ENCODE measurements around the gene TMEM204. TPM values are rescaled to one million over a fixed set of nuclear protein-coding genes. Genes with fewer than 3 reads are reported as not detected.

Gene TMEM204
- total RNA-seq, 4 donors from 2014 or later = 39.5 to 75.0 (median 57.1) TPM

DNA sequence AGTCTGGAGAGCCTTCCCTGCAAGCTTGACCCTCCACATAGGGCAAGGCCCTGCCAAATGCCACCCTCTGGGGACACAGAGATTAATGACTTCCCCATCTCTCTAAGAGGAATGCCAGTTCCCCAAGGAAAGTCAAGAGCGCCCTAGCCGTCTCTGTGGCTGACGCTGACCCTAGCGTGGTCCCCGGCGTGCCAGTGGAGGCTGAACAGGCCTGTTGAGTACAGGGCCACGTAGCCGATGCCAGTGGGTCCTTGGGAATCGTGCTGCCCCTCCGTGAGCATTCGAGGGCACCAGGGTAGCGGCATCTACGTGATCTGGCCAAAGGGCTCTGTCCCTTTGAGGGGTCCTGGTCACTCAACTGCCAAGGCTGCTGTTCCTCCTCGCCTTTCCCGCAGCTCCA, 17.2 kb downstream of the TMEM204 start:
- intact Hi-C loops (cut with DNase I) = no loop called here
- Histone ChIP-seq H3K36me3 (peaks cover 15 to 90% (median 75%) of the 10 kb centered on the region in 4 donors), H3K4me1 (peaks cover 63 to 82% (median 82%) of the 10 kb centered on the region in 4 donors), H3K27ac (replicated peaks in 1 of 4) (peak overlapping the region; percentile 5 to 85 (median 58)), H3K27me3 (no peaks in the 10 kb centered on the region), H3K4me3 (no peak overlapping the region), H3K9me3 (no peaks in the 10 kb centered on the region)
- WGBS = 88% methylated on average over 8 of the region's 15 CpGs
- DNase-seq (ENCODE audit: extremely low spot score) = no peak
- TF ChIP-seq POLR2AphosphoS5 (IDR thresholded peaks at IDR 0.05) (no peak), EP300 (IDR thresholded peaks at IDR 0.05) (no peak), POLR2A (IDR thresholded peaks at IDR 0.05; ENCODE audit: low read depth) (no peak)
- TF ChIP-seq, protein P1, sequence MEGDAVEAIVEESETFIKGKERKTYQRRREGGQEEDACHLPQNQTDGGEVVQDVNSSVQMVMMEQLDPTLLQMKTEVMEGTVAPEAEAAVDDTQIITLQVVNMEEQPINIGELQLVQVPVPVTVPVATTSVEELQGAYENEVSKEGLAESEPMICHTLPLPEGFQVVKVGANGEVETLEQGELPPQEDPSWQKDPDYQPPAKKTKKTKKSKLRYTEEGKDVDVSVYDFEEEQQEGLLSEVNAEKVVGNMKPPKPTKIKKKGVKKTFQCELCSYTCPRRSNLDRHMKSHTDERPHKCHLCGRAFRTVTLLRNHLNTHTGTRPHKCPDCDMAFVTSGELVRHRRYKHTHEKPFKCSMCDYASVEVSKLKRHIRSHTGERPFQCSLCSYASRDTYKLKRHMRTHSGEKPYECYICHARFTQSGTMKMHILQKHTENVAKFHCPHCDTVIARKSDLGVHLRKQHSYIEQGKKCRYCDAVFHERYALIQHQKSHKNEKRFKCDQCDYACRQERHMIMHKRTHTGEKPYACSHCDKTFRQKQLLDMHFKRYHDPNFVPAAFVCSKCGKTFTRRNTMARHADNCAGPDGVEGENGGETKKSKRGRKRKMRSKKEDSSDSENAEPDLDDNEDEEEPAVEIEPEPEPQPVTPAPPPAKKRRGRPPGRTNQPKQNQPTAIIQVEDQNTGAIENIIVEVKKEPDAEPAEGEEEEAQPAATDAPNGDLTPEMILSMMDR (IDR thresholded peaks at IDR 0.05) = no peak

DNA sequence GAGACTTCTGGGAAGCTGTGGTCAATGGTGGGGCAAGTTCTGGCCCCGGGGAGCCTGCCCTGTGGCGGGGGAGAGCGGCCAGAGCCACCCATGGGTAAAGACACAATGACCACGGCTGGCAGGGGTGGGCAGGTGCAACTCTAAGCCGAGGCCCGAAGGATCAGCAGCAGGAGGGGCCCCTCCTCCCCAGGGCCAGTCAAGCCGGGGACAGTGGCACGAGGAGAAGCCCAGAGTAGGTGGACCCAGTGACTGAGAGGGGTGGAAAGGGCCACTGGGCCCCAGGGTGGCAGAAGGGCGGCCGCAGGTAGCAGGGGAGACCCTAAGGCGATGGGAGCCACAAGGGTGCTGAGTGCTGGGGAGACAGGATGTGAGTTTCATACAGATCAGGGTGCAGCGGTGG, 17.7 kb downstream of the TMEM204 start:
- intact Hi-C loops (cut with DNase I) = no loop called here
- no peak for DNase-seq (ENCODE audit: extremely low spot score)
- Histone ChIP-seq H3K27me3 (no peaks in the 10 kb centered on the region), H3K4me1 (peaks cover 58 to 78% (median 77%) of the 10 kb centered on the region in 4 donors), H3K36me3 (peaks cover 19 to 90% (median 78%) of the 10 kb centered on the region in 4 donors), H3K27ac (replicated peaks in 1 of 4) (peak overlapping the region; percentile 5 to 85 (median 58)), H3K4me3 (no peak overlapping the region), H3K9me3 (no peaks in the 10 kb centered on the region)
- 72% methylated on average over 8 of the region's 12 CpGs for WGBS
- no peak for TF ChIP-seq EP300 (IDR thresholded peaks at IDR 0.05)
- TF ChIP-seq POLR2AphosphoS5 (IDR thresholded peaks at IDR 0.05) = no peak
- TF ChIP-seq, protein P1 (IDR thresholded peaks at IDR 0.05) = no peak
- no peak for TF ChIP-seq POLR2A (IDR thresholded peaks at IDR 0.05; ENCODE audit: low read depth)

DNA sequence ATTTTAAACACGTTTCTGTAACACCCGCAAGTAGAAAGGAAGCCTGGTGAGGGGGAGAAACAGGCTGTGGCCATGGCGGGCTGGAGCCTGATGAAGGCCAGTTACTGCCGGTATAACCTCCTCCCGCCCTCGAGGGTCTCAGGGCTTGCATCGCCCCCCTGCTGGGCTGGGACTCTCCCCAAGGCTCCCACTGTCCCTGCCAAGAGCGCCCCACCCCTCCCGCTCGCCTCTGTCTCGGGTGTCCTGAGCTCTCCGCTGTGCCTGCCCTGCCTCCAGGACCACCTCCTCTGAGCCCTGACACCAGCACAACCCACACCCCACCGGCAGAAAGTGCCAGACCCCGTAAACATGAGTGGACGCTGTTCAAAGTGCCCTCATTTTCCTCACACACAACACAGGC, 18.7 kb downstream of the TMEM204 start:
- WGBS = 88% methylated on average over 15 of the region's 15 CpGs
- Histone ChIP-seq H3K4me1 (peaks cover 48 to 68% (median 68%) of the 10 kb centered on the region in 4 donors), H3K27me3 (no peaks in the 10 kb centered on the region), H3K4me3 (no peak overlapping the region), H3K9me3 (no peaks in the 10 kb centered on the region), H3K36me3 (peaks cover 24 to 90% (median 79%) of the 10 kb centered on the region in 4 donors), H3K27ac (replicated peaks in 1 of 4) (peak overlapping the region in 2 of 4 donors; percentile 7 to 85)
- no peak for DNase-seq (ENCODE audit: extremely low spot score)
- TF ChIP-seq POLR2AphosphoS5 (IDR thresholded peaks at IDR 0.05) (no peak), EP300 (IDR thresholded peaks at IDR 0.05) (no peak), POLR2A (IDR thresholded peaks at IDR 0.05; ENCODE audit: low read depth) (no peak)
- TF ChIP-seq, protein P1 (IDR thresholded peaks at IDR 0.05) = no peak
- intact Hi-C loops (cut with DNase I) = no loop called here

DNA sequence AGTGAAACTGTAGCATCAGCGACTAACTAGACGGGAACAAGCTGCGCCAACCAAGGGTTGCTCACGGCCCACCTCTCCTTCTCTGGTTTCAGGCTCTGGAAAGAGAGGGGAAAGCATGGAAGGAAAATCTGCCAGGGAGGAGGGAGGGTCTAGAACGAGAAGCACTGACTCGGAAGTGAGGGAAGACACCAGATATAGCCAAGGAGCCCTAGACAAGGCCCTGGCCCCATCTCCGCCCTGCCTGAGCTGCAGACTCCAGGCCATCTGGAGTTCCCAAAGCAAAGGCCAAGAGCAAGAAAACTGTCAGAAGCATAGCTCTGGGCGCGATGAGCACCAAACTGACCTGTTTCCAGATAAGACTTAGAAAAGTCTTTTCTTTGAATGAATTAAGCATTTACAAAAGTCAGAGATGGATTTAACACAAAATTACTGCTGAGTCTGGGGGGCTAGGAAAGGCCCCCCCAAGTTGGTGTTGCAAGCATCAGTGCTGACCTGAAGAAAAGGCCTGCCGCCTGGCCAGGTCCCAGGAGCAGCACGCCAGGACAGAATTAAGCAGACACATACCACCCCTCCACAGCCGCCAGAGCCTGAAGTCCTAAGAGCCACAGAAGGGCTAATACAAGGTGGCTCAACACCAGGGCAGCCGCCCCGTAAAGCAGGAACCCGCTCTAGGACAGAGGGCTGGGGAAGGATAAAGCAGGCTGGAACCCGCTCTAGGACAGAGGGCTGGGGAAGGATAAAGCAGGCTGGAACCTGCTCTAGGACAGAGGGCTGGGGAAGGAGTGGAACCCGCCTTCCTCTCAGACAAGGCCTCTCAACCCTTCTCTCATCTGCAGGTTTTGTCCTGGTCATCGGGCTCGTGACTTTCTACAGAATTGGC, 20.7 kb downstream of the TMEM204 start:
- Histone ChIP-seq H3K9me3 (no peaks in the 10 kb centered on the region), H3K36me3 (peaks cover 42 to 97% (median 87%) of the 10 kb centered on the region in 4 donors), H3K4me3 (no peak overlapping the region), H3K27ac (replicated peaks in 1 of 4) (peak overlapping the region in 2 of 4 donors; percentile 21 to 46), H3K4me1 (peaks cover 29 to 50% (median 48%) of the 10 kb centered on the region in 4 donors), H3K27me3 (no peaks in the 10 kb centered on the region)
- intact Hi-C loops (cut with DNase I) = no loop called here
- 84% methylated on average over 19 of the region's 19 CpGs for WGBS
- TF ChIP-seq EP300 (IDR thresholded peaks at IDR 0.05) (no peak), POLR2A (IDR thresholded peaks at IDR 0.05; ENCODE audit: low read depth) (no peak), POLR2AphosphoS5 (IDR thresholded peaks at IDR 0.05) (no peak)
- TF ChIP-seq, protein P1 (IDR thresholded peaks at IDR 0.05) = no peak
- DNase-seq (ENCODE audit: extremely low spot score) = no peak
